ENCODE measurements around the gene SNX33.
"Not testable (repeated sequence)": the region's sequence is repeated elsewhere in the genome, so short reads cannot be mapped to it uniquely, and the experiment has no call there.

Gene SNX33

GRCh38 chr15:75685195-75685594 lies 37.5 kb downstream of the SNX33 start:
- 86 to 88% methylated on average over 12 of the region's 12 CpGs for WGBS, 2 experiments
- Histone ChIP-seq H3K27ac (ENCODE audit: insufficient read depth, low read depth, low read length, poor library complexity, severe bottlenecking) (no peak overlapping the region), H3K27me3 (ENCODE audit: control insufficient read depth, insufficient read depth, low read length, poor library complexity, severe bottlenecking) (no peaks in the 10 kb centered on the region), H3K4me1 (ENCODE audit: control insufficient read depth, insufficient read depth, low read length) (peaks cover 4% of the 10 kb centered on the region), H3K9me3 (ENCODE audit: control insufficient read depth, low read length) (no peaks in the 10 kb centered on the region), H3K4me3 (ENCODE audit: insufficient read depth, low read depth, low read length) (no peak overlapping the region), H3K36me3 (ENCODE audit: control insufficient read depth, insufficient read depth, low read length) (no peaks in the 10 kb centered on the region)

- not testable (repeated sequence) for H3K9me3 ChIP-seq (ENCODE audit: control insufficient read depth, low read length); H3K36me3 ChIP-seq (ENCODE audit: control insufficient read depth, insufficient read depth, low read length); H3K4me1 ChIP-seq (ENCODE audit: control insufficient read depth, insufficient read depth, low read length); H3K4me3 ChIP-seq (ENCODE audit: insufficient read depth, low read depth, low read length); H3K27me3 ChIP-seq (ENCODE audit: control insufficient read depth, insufficient read depth, low read length, poor library complexity, severe bottlenecking); H3K27ac ChIP-seq (ENCODE audit: insufficient read depth, low read depth, low read length, poor library complexity, severe bottlenecking)
- 38% methylated on average over 13 to 14 of the region's 14 CpGs for WGBS, 2 experiments
Observed at GRCh38 chr15:75686212-75686642, 38.5 kb downstream of the SNX33 start.

GRCh38 chr15:75687486-75688277 lies 40.0 kb downstream of the SNX33 start:
- Histone ChIP-seq H3K9me3 (ENCODE audit: control insufficient read depth, low read length) (no peaks in the 10 kb centered on the region), H3K27me3 (ENCODE audit: control insufficient read depth, insufficient read depth, low read length, poor library complexity, severe bottlenecking) (no peaks in the 10 kb centered on the region), H3K4me1 (ENCODE audit: control insufficient read depth, insufficient read depth, low read length) (no peaks in the 10 kb centered on the region), H3K36me3 (ENCODE audit: control insufficient read depth, insufficient read depth, low read length) (no peaks in the 10 kb centered on the region), H3K27ac (ENCODE audit: insufficient read depth, low read depth, low read length, poor library complexity, severe bottlenecking) (no peak overlapping the region), H3K4me3 (ENCODE audit: insufficient read depth, low read depth, low read length) (no peak overlapping the region)
- 96% methylated on average over 44 of the region's 44 CpGs for WGBS, 2 experiments

GRCh38 chr15:75688278-75688557 lies 40.5 kb downstream of the SNX33 start:
- Histone ChIP-seq H3K27ac (ENCODE audit: insufficient read depth, low read depth, low read length, poor library complexity, severe bottlenecking) (no peak overlapping the region), H3K36me3 (ENCODE audit: control insufficient read depth, insufficient read depth, low read length) (no peaks in the 10 kb centered on the region), H3K4me1 (ENCODE audit: control insufficient read depth, insufficient read depth, low read length) (no peaks in the 10 kb centered on the region), H3K4me3 (ENCODE audit: insufficient read depth, low read depth, low read length) (no peak overlapping the region), H3K27me3 (ENCODE audit: control insufficient read depth, insufficient read depth, low read length, poor library complexity, severe bottlenecking) (no peaks in the 10 kb centered on the region), H3K9me3 (ENCODE audit: control insufficient read depth, low read length) (no peaks in the 10 kb centered on the region)
- WGBS, 2 experiments, result 96% methylated on average over 7 of the region's 7 CpGs

GRCh38 chr15:75688831-75689230 lies 41.1 kb downstream of the SNX33 start:
- H3K36me3 ChIP-seq (ENCODE audit: control insufficient read depth, insufficient read depth, low read length), result no peaks in the 10 kb centered on the region
- H3K4me1 ChIP-seq (ENCODE audit: control insufficient read depth, insufficient read depth, low read length), result peaks cover 4% of the 10 kb centered on the region
- H3K9me3 ChIP-seq (ENCODE audit: control insufficient read depth, low read length), result no peaks in the 10 kb centered on the region
- H3K27me3 ChIP-seq (ENCODE audit: control insufficient read depth, insufficient read depth, low read length, poor library complexity, severe bottlenecking), result no peaks in the 10 kb centered on the region
- H3K27ac ChIP-seq (ENCODE audit: insufficient read depth, low read depth, low read length, poor library complexity, severe bottlenecking), result no peak overlapping the region
- H3K4me3 ChIP-seq (ENCODE audit: insufficient read depth, low read depth, low read length), result no peak overlapping the region
- 95 to 97% methylated on average over 26 of the region's 26 CpGs for whole genome bisulfite sequencing, 2 experiments

- WGBS, 2 experiments, result 94 to 95% methylated on average over 20 of the region's 20 CpGs
- H3K27me3 ChIP-seq (ENCODE audit: control insufficient read depth, insufficient read depth, low read length, poor library complexity, severe bottlenecking); H3K4me1 ChIP-seq (ENCODE audit: control insufficient read depth, insufficient read depth, low read length); H3K36me3 ChIP-seq (ENCODE audit: control insufficient read depth, insufficient read depth, low read length); H3K27ac ChIP-seq (ENCODE audit: insufficient read depth, low read depth, low read length, poor library complexity, severe bottlenecking); H3K9me3 ChIP-seq (ENCODE audit: control insufficient read depth, low read length); H3K4me3 ChIP-seq (ENCODE audit: insufficient read depth, low read depth, low read length): not testable (repeated sequence)
Observed at GRCh38 chr15:75689429-75689828, 41.7 kb downstream of the SNX33 start.

GRCh38 chr15:75692311-75692710 lies 44.6 kb downstream of the SNX33 start:
- not testable (repeated sequence) for H3K27me3 ChIP-seq (ENCODE audit: control insufficient read depth, insufficient read depth, low read length, poor library complexity, severe bottlenecking); H3K4me3 ChIP-seq (ENCODE audit: insufficient read depth, low read depth, low read length); H3K9me3 ChIP-seq (ENCODE audit: control insufficient read depth, low read length); H3K27ac ChIP-seq (ENCODE audit: insufficient read depth, low read depth, low read length, poor library complexity, severe bottlenecking); H3K36me3 ChIP-seq (ENCODE audit: control insufficient read depth, insufficient read depth, low read length)
- WGBS, 2 experiments, result 92% methylated on average over 4 of the region's 4 CpGs
- H3K4me1 ChIP-seq (ENCODE audit: control insufficient read depth, insufficient read depth, low read length), result peaks cover 22% of the 10 kb centered on the region

- not testable (repeated sequence) for H3K27ac ChIP-seq (ENCODE audit: insufficient read depth, low read depth, low read length, poor library complexity, severe bottlenecking); H3K4me3 ChIP-seq (ENCODE audit: insufficient read depth, low read depth, low read length); H3K36me3 ChIP-seq (ENCODE audit: control insufficient read depth, insufficient read depth, low read length); H3K27me3 ChIP-seq (ENCODE audit: control insufficient read depth, insufficient read depth, low read length, poor library complexity, severe bottlenecking); H3K9me3 ChIP-seq (ENCODE audit: control insufficient read depth, low read length)
- peaks cover 22% of the 10 kb centered on the region for H3K4me1 ChIP-seq (ENCODE audit: control insufficient read depth, insufficient read depth, low read length)
- WGBS, 2 experiments, result 91 to 96% methylated on average over 11 of the region's 15 CpGs
Observed at GRCh38 chr15:75693028-75693427, 45.3 kb downstream of the SNX33 start.

GRCh38 chr15:75693501-75694240 lies 46.0 kb downstream of the SNX33 start:
- Histone ChIP-seq H3K27me3 (ENCODE audit: control insufficient read depth, insufficient read depth, low read length, poor library complexity, severe bottlenecking) (no peaks in the 10 kb centered on the region), H3K9me3 (ENCODE audit: control insufficient read depth, low read length) (no peaks in the 10 kb centered on the region), H3K27ac (ENCODE audit: insufficient read depth, low read depth, low read length, poor library complexity, severe bottlenecking) (no peak overlapping the region), H3K36me3 (ENCODE audit: control insufficient read depth, insufficient read depth, low read length) (no peaks in the 10 kb centered on the region), H3K4me1 (ENCODE audit: control insufficient read depth, insufficient read depth, low read length) (peaks cover 22% of the 10 kb centered on the region), H3K4me3 (ENCODE audit: insufficient read depth, low read depth, low read length) (no peak overlapping the region)
- 68 to 73% methylated on average over 14 of the region's 14 CpGs for WGBS, 2 experiments

GRCh38 chr15:75694241-75695182 lies 46.8 kb downstream of the SNX33 start:
- no peaks in the 10 kb centered on the region for H3K27me3 ChIP-seq (ENCODE audit: control insufficient read depth, insufficient read depth, low read length, poor library complexity, severe bottlenecking)
- H3K27ac ChIP-seq (ENCODE audit: insufficient read depth, low read depth, low read length, poor library complexity, severe bottlenecking), result no peak overlapping the region
- H3K36me3 ChIP-seq (ENCODE audit: control insufficient read depth, insufficient read depth, low read length), result no peaks in the 10 kb centered on the region
- no peak overlapping the region for H3K4me3 ChIP-seq (ENCODE audit: insufficient read depth, low read depth, low read length)
- no peaks in the 10 kb centered on the region for H3K9me3 ChIP-seq (ENCODE audit: control insufficient read depth, low read length)
- 49 to 51% methylated on average over 20 of the region's 20 CpGs for WGBS, 2 experiments
- peaks cover 22% of the 10 kb centered on the region for H3K4me1 ChIP-seq (ENCODE audit: control insufficient read depth, insufficient read depth, low read length)
